DMS 273 treated with DMSO at 0.1 percent for 48 hours (cell line): ENCODE measurements around the gene MYO5B.
"Not testable (repeated sequence)": the region's sequence is repeated elsewhere in the genome, so short reads cannot be mapped to it uniquely, and the experiment has no call there.

Experiments
- DNase-seq: peaks from one replicate; lab custom pipeline; 2025; lab: John Stamatoyannopoulos, UW

MYO5B gene

GRCh38 chr18:50099725-50100407 is 95.1 kb downstream of the MYO5B start:
- peak; percentile 29 for DNase-seq

GRCh38 chr18:50097702-50098101 is 97.2 kb downstream of the MYO5B start:
- DNase-seq = no peak

- no peak for DNase-seq
Measured at GRCh38 chr18:50096766-50097435, 98.0 kb downstream of the MYO5B start.

- not testable (repeated sequence) for DNase-seq
Measured at GRCh38 chr18:50094786-50095185, 100.2 kb downstream of the MYO5B start.

GRCh38 chr18:50094221-50094773 is 100.7 kb downstream of the MYO5B start:
- no peak for DNase-seq

- DNase-seq = no peak
Measured at GRCh38 chr18:50093366-50094064, 101.4 kb downstream of the MYO5B start.

- DNase-seq = no peak
Measured at GRCh38 chr18:50092245-50092805, 102.6 kb downstream of the MYO5B start.

GRCh38 chr18:50091509-50092244 is 103.3 kb downstream of the MYO5B start:
- peak; percentile 3 for DNase-seq

GRCh38 chr18:50090370-50091312 is 104.3 kb downstream of the MYO5B start:
- no peak for DNase-seq

- no peak for DNase-seq
Measured at GRCh38 chr18:50089702-50090101, 105.2 kb downstream of the MYO5B start.

- DNase-seq = no peak
Measured at GRCh38 chr18:50083708-50084107, 111.2 kb downstream of the MYO5B start.

- no peak for DNase-seq
Measured at GRCh38 chr18:50080932-50081560, 113.9 kb downstream of the MYO5B start.

GRCh38 chr18:50080316-50080715 is 114.6 kb downstream of the MYO5B start:
- no peak for DNase-seq

GRCh38 chr18:50079571-50080295 is 115.2 kb downstream of the MYO5B start:
- no peak for DNase-seq

- DNase-seq = no peak
Measured at GRCh38 chr18:50076277-50076676, 118.7 kb downstream of the MYO5B start.

GRCh38 chr18:50075772-50076171 is 119.2 kb downstream of the MYO5B start:
- no peak for DNase-seq

GRCh38 chr18:50074404-50074803 is 120.5 kb downstream of the MYO5B start:
- DNase-seq = no peak

- DNase-seq = no peak
Measured at GRCh38 chr18:50073319-50073718, 121.6 kb downstream of the MYO5B start.

GRCh38 chr18:50072146-50072545 is 122.8 kb downstream of the MYO5B start:
- no peak for DNase-seq
